ENCODE measurements around the gene IRGQ. TPM values are rescaled to one million over a fixed set of nuclear protein-coding genes. Genes with fewer than 3 reads are reported as not detected.

Gene IRGQ
- total RNA-seq, 4 donors from 2014 or later = 18.0 to 33.5 (median 23.5) TPM

DNA sequence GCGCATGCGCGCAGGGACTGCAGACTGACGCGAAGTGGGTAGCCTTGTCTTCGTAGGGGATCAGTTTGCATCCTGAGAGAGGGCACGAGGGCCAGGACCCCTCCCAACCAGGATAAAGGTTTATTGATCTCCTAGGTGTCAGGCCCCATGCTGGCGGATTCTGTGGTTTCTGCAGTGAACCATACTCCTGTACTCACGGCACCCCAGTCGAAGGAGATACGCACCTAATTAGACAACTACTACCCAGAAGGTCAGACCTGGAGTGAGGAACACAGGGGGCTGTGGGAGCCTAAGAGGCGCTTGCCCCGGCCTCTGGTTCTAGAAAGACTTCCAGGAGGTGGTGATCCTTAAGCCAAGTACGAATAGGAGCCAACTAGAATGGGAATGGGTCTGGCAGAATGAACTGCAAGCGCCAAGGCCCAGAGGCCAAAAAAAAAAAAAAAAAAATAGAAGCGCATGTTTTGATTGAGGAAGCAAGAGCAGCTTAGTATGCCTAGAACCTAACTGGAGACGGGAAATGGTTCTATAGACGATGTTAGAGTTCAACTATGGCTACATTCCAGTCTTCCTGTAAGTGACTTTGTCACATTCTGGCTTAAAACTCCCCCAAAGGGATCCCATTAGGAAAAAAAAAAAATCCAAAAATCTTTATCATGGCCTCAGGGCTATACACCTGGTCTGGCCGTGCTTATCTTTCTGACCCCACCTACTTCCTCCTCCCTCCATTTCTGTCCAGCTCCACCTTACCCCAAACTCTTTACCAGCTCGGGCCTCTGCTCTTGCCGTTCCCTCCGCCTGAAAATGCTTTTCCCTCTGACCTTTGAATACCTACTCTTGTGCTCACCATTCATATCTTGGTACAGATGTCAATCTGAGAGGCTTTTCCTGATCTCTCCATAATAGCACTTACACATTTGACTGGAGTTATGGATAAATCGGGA, 24.4 kb upstream of the IRGQ start:
- no peaks in the 10 kb centered on the region for H3K27me3 ChIP-seq
- peak overlapping the region; percentile 88 to 97 (median 95) for H3K27ac ChIP-seq
- 49 to 69% methylated on average over 16 to 21 of the region's 23 CpGs for WGBS, 2 donors
- no peaks in the 10 kb centered on the region for H3K36me3 ChIP-seq
- DNase-seq = no peak
- peak overlapping the region; percentile 38 to 74 (median 72) for H3K4me3 ChIP-seq (replicated peaks in 1 of 3)
- H3K9me3 ChIP-seq = no peaks in the 10 kb centered on the region
- intact Hi-C loops (cut with DNase I) = no loop called here
- H3K4me1 ChIP-seq = peaks cover 10 to 11% of the 10 kb centered on the region in 2 donors
- TF ChIP-seq POLR2A (IDR thresholded peaks at IDR 0.05) = no peak
- TF ChIP-seq, protein P1, sequence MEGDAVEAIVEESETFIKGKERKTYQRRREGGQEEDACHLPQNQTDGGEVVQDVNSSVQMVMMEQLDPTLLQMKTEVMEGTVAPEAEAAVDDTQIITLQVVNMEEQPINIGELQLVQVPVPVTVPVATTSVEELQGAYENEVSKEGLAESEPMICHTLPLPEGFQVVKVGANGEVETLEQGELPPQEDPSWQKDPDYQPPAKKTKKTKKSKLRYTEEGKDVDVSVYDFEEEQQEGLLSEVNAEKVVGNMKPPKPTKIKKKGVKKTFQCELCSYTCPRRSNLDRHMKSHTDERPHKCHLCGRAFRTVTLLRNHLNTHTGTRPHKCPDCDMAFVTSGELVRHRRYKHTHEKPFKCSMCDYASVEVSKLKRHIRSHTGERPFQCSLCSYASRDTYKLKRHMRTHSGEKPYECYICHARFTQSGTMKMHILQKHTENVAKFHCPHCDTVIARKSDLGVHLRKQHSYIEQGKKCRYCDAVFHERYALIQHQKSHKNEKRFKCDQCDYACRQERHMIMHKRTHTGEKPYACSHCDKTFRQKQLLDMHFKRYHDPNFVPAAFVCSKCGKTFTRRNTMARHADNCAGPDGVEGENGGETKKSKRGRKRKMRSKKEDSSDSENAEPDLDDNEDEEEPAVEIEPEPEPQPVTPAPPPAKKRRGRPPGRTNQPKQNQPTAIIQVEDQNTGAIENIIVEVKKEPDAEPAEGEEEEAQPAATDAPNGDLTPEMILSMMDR (IDR thresholded peaks at IDR 0.05) = no peak

GRCh38 chr19:43619262-43620060, 23.5 kb upstream of the IRGQ start, which contains the start of gene ZNF428:
TSS of gene ZNF428 (minus strand) at chr19:43619629. CDS start at chr19:43614304, 5,325 bp downstream.
- intact Hi-C loops (cut with DNase I) = no loop called here
- Histone ChIP-seq H3K4me1 (peaks cover 10 to 11% of the 10 kb centered on the region in 2 donors), H3K27me3 (no peaks in the 10 kb centered on the region), H3K9me3 (no peaks in the 10 kb centered on the region), H3K36me3 (no peaks in the 10 kb centered on the region), H3K27ac (peak within 1 kb of the TSS; percentile 88 to 97 (median 95)), H3K4me3 (replicated peaks in 1 of 3) (peak within 1 kb of the TSS; percentile 38 to 74 (median 72))
- TF ChIP-seq, protein P1 (IDR thresholded peaks at IDR 0.05) = no peak
- TF ChIP-seq POLR2A (IDR thresholded peaks at IDR 0.05) = peak in 1 of 2 donors; percentile 84
- WGBS, 2 donors = 1% methylated on average over 30 of the region's 81 CpGs; no CpG with 5 or more reads in 1 of the 2 donors
- peak; percentile 85 to 88 for DNase-seq

DNA sequence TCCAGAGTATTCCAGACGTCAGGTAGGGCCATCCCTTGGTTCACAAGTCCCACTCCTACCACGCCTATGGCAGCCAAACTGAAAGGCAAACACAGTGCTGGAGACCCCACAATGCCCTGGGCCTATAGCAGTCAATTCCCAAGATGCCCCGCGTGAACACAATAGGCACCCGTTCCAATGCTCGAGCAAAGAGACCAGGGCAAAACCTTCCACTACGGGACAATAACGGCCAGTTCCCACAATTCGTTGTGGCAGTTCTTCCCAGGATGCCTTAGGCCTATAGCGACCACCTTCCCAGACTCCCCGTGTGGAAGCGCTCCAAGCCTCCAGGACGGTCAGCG, 23.0 kb upstream of the IRGQ start:
- Histone ChIP-seq H3K36me3 (no peaks in the 10 kb centered on the region), H3K9me3 (no peaks in the 10 kb centered on the region), H3K27ac (peak overlapping the region; percentile 88 to 97 (median 95)), H3K4me1 (peaks cover 10 to 11% of the 10 kb centered on the region in 2 donors), H3K4me3 (replicated peaks in 1 of 3) (peak overlapping the region; percentile 38 to 74 (median 72)), H3K27me3 (no peaks in the 10 kb centered on the region)
- TF ChIP-seq POLR2A (IDR thresholded peaks at IDR 0.05) = no peak
- TF ChIP-seq, protein P1 (IDR thresholded peaks at IDR 0.05) = no peak
- DNase-seq = no peak
- intact Hi-C loops (cut with DNase I) = no loop called here
- WGBS, 2 donors = 0 to 1% methylated on average over 9 to 11 of the region's 14 CpGs

DNA sequence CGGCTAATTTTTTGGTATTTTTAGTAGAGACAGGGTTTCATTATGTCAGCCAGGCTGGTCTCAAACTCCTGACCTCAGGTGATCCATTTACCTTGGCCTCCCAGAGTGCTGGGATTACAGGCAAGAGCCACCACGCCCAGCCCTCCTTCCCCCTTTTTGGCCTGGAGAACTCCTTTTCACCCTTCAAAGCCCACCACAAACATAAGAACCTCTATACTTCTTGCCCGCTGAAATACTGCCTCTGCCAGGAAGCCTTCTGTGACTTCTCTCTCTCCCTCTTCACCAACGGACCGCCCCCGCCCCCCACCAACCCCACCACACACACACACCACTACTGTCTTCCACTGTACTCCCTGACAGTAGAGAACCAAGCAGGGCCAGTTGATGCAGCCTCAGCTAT, 21.0 kb upstream of the IRGQ start:
- peaks cover 10 to 11% of the 10 kb centered on the region in 2 donors for H3K4me1 ChIP-seq
- H3K9me3 ChIP-seq = no peaks in the 10 kb centered on the region
- DNase-seq = no peak
- H3K27me3 ChIP-seq = no peaks in the 10 kb centered on the region
- no peak overlapping the region for H3K27ac ChIP-seq
- intact Hi-C loops (cut with DNase I) = no loop called here
- peaks cover 5 to 8% of the 10 kb centered on the region in 2 donors for H3K36me3 ChIP-seq
- no peak overlapping the region for H3K4me3 ChIP-seq (replicated peaks in 1 of 3)
- TF ChIP-seq, protein P1 (IDR thresholded peaks at IDR 0.05) = no peak
- no peak for TF ChIP-seq POLR2A (IDR thresholded peaks at IDR 0.05)
- 89 to 93% methylated on average over 6 of the region's 6 CpGs for WGBS, 2 donors
